HL-60 (cell line): ENCODE measurements around the gene CHN1.

Experiments used
- GABPA ChIP-seq: IDR thresholded peaks from 2 replicates; pipeline ENCODE4 v1.6.1; 2012; ENCODE audit warnings: low read depth
- TF ChIP-seq, protein P1 (sequence below): IDR thresholded peaks from one replicate; pipeline ENCODE4 v1.5.1; 2011; ENCODE audit warnings: low read length, control low read depth, inconsistent platforms; ENCODE audit not compliant: insufficient read depth
- TF ChIP-seq, protein P2 (sequence below): IDR thresholded peaks from 2 replicates; pipeline ENCODE4 v1.6.1; 2012; ENCODE audit warnings: low read depth; ENCODE audit not compliant: insufficient replicate concordance

DNA sequence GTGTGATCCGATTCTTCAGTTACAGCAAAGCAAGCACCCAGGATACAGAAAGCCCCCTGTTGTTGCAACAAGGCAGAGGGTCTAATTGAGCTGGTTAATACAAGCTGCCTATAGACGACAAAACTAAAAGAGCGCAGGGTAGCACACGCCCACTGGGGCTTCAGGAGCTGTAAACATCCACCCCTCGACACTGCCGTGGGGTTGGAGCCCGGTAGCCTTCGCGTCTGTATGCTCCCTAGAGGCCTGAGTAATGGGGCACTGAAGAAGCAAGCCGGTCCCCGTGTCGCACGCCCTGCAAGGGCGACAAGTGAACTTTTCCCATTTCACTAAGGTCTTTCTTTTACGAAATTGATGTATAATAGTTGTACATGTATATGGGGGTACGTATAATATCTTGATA is 216.2 kb downstream of the CHN1 start:
- TF ChIP-seq, protein P1, sequence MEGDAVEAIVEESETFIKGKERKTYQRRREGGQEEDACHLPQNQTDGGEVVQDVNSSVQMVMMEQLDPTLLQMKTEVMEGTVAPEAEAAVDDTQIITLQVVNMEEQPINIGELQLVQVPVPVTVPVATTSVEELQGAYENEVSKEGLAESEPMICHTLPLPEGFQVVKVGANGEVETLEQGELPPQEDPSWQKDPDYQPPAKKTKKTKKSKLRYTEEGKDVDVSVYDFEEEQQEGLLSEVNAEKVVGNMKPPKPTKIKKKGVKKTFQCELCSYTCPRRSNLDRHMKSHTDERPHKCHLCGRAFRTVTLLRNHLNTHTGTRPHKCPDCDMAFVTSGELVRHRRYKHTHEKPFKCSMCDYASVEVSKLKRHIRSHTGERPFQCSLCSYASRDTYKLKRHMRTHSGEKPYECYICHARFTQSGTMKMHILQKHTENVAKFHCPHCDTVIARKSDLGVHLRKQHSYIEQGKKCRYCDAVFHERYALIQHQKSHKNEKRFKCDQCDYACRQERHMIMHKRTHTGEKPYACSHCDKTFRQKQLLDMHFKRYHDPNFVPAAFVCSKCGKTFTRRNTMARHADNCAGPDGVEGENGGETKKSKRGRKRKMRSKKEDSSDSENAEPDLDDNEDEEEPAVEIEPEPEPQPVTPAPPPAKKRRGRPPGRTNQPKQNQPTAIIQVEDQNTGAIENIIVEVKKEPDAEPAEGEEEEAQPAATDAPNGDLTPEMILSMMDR: no peak
- TF ChIP-seq, protein P2, sequence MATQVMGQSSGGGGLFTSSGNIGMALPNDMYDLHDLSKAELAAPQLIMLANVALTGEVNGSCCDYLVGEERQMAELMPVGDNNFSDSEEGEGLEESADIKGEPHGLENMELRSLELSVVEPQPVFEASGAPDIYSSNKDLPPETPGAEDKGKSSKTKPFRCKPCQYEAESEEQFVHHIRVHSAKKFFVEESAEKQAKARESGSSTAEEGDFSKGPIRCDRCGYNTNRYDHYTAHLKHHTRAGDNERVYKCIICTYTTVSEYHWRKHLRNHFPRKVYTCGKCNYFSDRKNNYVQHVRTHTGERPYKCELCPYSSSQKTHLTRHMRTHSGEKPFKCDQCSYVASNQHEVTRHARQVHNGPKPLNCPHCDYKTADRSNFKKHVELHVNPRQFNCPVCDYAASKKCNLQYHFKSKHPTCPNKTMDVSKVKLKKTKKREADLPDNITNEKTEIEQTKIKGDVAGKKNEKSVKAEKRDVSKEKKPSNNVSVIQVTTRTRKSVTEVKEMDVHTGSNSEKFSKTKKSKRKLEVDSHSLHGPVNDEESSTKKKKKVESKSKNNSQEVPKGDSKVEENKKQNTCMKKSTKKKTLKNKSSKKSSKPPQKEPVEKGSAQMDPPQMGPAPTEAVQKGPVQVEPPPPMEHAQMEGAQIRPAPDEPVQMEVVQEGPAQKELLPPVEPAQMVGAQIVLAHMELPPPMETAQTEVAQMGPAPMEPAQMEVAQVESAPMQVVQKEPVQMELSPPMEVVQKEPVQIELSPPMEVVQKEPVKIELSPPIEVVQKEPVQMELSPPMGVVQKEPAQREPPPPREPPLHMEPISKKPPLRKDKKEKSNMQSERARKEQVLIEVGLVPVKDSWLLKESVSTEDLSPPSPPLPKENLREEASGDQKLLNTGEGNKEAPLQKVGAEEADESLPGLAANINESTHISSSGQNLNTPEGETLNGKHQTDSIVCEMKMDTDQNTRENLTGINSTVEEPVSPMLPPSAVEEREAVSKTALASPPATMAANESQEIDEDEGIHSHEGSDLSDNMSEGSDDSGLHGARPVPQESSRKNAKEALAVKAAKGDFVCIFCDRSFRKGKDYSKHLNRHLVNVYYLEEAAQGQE: no peak
- TF ChIP-seq GABPA: no peak
